H1 (cell line): Measurements from ENCODE around the gene DNAL1. TPM values are rescaled to one million over a fixed set of nuclear protein-coding genes. Genes with fewer than 3 reads are reported as not detected.

Experiments used
- CTCF ChIA-PET: fragments of 300-600 bp; sonication (Branson Sonifier 250); formaldehyde crosslinking; loops from one replicate; lab custom pipeline; 2021; ENCODE audit not compliant: partially characterized antibody; lab: Charles Lee
- POLR2A ChIA-PET: fragments of 300-600 bp; sonication (Branson Sonifier 250); formaldehyde crosslinking; loops from one replicate; lab custom pipeline; 2021; ENCODE audit warnings: inconsistent platforms; ENCODE audit not compliant: partially characterized antibody; lab: Charles Lee
- DNase-seq, 2 experiments: peaks; one replicate each; pipeline versions ENCODE4 v3.0.0 to v3.0.0-alpha.2; 2010 to 2022; ENCODE audit warnings: low spot score in 2 of 2, low read depth in 1 of 2, mixed read lengths in 1 of 2
- FAIRE-seq: peaks from 2 replicates; lab custom pipeline; 2011; peaks lifted over from hg19 to GRCh38; lab: Jason Lieb, UNC
- H2AFZ ChIP-seq: 2 replicates; pipeline ENCODE4 v1.8.1; 2012; ENCODE audit warnings: low read length, inconsistent platforms
- H2AK5ac ChIP-seq: 2 replicates; pipeline ENCODE4 v1.6.1; 2013; ENCODE audit warnings: low read depth, low read length
- H2BK120ac ChIP-seq: replicated peaks from 2 replicates; pipeline ENCODE3; 2013; ENCODE audit warnings: low read depth, low read length, inconsistent platforms
- H2BK12ac ChIP-seq: 2 replicates; pipeline ENCODE4 v1.6.1; 2013; ENCODE audit warnings: low read depth, low read length
- H2BK15ac ChIP-seq: 2 replicates; pipeline ENCODE4 v1.6.1; 2013; ENCODE audit warnings: low read length
- H2BK20ac ChIP-seq: 2 replicates; pipeline ENCODE4 v1.6.1; 2013; ENCODE audit warnings: low read length
- H2BK5ac ChIP-seq: 2 replicates; pipeline ENCODE4 v1.6.1; 2013; ENCODE audit warnings: low read depth, low read length
- H3K14ac ChIP-seq: 2 replicates; pipeline ENCODE4 v1.6.1; 2013; ENCODE audit warnings: inconsistent platforms; ENCODE audit not compliant: insufficient read length
- H3K18ac ChIP-seq: 2 replicates; pipeline ENCODE4 v1.6.1; 2013; ENCODE audit warnings: low read length; ENCODE audit errors: extremely low read depth
- H3K23ac ChIP-seq: 2 replicates; pipeline ENCODE4 v1.6.1; 2013; ENCODE audit warnings: inconsistent platforms; ENCODE audit not compliant: insufficient read length
- H3K23me2 ChIP-seq: 2 replicates; pipeline ENCODE4 v1.6.1; 2013; ENCODE audit warnings: low read depth, low read length
- H3K27ac ChIP-seq: 2 replicates; pipeline ENCODE4 v1.6.1; 2011; ENCODE audit warnings: low read depth, low read length, inconsistent platforms
- H3K27me3 ChIP-seq, 4 experiments: replicated peaks in 1 of 4; 1 replicate in 1 of 4; 2 replicates in 3 of 4; pipeline versions ENCODE4 v1.6.1 to v1.8.1; 2011 to 2013; ENCODE audit warnings: low read length in 3 of 4, mild to moderate bottlenecking in 3 of 4, inconsistent platforms in 2 of 4, mixed read lengths in 2 of 4, moderate library complexity in 1 of 4; ENCODE audit not compliant: control insufficient read depth in 3 of 4, insufficient read depth in 3 of 4; ENCODE audit errors: extremely low read depth in 1 of 4
- H3K36me3 ChIP-seq, 4 experiments: 2 replicates each; pipeline versions ENCODE4 v1.6.1 to v1.8.1; 2011 to 2013; ENCODE audit warnings: mild to moderate bottlenecking in 4 of 4, low read length in 3 of 4, moderate library complexity in 2 of 4, control low read depth in 1 of 4, inconsistent platforms in 1 of 4; ENCODE audit not compliant: insufficient read depth in 4 of 4, control insufficient read depth in 2 of 4
- H3K4ac ChIP-seq: replicated peaks from 2 replicates; pipeline ENCODE3; 2013; ENCODE audit warnings: low read length, low read depth, mixed read lengths, inconsistent platforms; ENCODE audit not compliant: insufficient read length
- H3K4me1 ChIP-seq, 4 experiments: replicated peaks in 1 of 4; 1 replicate in 1 of 4; 2 replicates in 3 of 4; pipeline versions ENCODE4 v1.6.1 to v1.8.1; 2011 to 2013; ENCODE audit warnings: low read length in 3 of 4, inconsistent platforms in 2 of 4, mixed read lengths in 1 of 4; ENCODE audit not compliant: insufficient read depth in 4 of 4, control insufficient read depth in 3 of 4
- H3K4me2 ChIP-seq, 2 experiments: 2 replicates each; pipeline versions ENCODE4 v1.6.1 to v1.8.1; 2011 to 2013; ENCODE audit warnings: low read depth in 2 of 2, low read length in 2 of 2, control low read depth in 1 of 2, inconsistent platforms in 1 of 2, mild to moderate bottlenecking in 1 of 2; ENCODE audit not compliant: insufficient read depth in 1 of 2
- H3K4me3 ChIP-seq, 4 experiments: fragments of 200-600, 300-600 bp in 1 of 4; sonication (generic), shearing (Covaris generic), sonication (Bioruptor Twin) in 1 of 4; 2 replicates each; pipeline versions ENCODE4 v1.5.1 to v1.8.1; 2011 to 2016; ENCODE audit warnings: low read length in 4 of 4, low read depth in 3 of 4, control low read depth in 2 of 4, inconsistent platforms in 2 of 4, mild to moderate bottlenecking in 2 of 4, mixed read lengths in 1 of 4, moderate library complexity in 1 of 4; ENCODE audit not compliant: insufficient read depth in 2 of 4; ENCODE audit errors: extremely low read depth in 1 of 4
- H3K56ac ChIP-seq: replicated peaks from 2 replicates; pipeline ENCODE3; 2013; ENCODE audit warnings: low read depth, mild to moderate bottlenecking, mixed read lengths, low read length, inconsistent platforms; ENCODE audit not compliant: insufficient read length
- H3K79me1 ChIP-seq: 2 replicates; pipeline ENCODE4 v1.6.1; 2013; ENCODE audit warnings: low read depth, low read length, control low read depth
- H3K79me2 ChIP-seq, 2 experiments: 2 replicates each; pipeline versions ENCODE4 v1.6.1 to v1.8.1; 2012 to 2013; ENCODE audit warnings: low read length in 2 of 2, mild to moderate bottlenecking in 2 of 2, inconsistent platforms in 1 of 2; ENCODE audit not compliant: insufficient read depth in 2 of 2, control insufficient read depth in 1 of 2
- H3K9ac ChIP-seq, 4 experiments: replicated peaks in 1 of 4; 1 replicate in 1 of 4; 2 replicates in 3 of 4; pipeline versions ENCODE4 v1.6.1 to v1.8.1; 2011 to 2013; ENCODE audit warnings: low read depth in 3 of 4, low read length in 3 of 4, control low read depth in 2 of 4, mild to moderate bottlenecking in 2 of 4, moderate library complexity in 2 of 4, inconsistent platforms in 1 of 4; ENCODE audit errors: extremely low read depth in 1 of 4
- H3K9me3 ChIP-seq, 2 experiments: 2 replicates each; pipeline versions ENCODE4 v1.6.1 to v1.8.1; 2012 to 2013; ENCODE audit warnings: mild to moderate bottlenecking in 2 of 2, moderate library complexity in 2 of 2, control low read depth in 1 of 2, inconsistent platforms in 1 of 2, low read depth in 1 of 2, low read length in 1 of 2, mixed read lengths in 1 of 2; ENCODE audit not compliant: insufficient read depth in 2 of 2
- H4K20me1 ChIP-seq, 2 experiments: replicated peaks in 1 of 2; 2 replicates each; pipeline versions ENCODE3 to v1.8.1; 2011 to 2013; ENCODE audit warnings: inconsistent platforms in 2 of 2, low read length in 2 of 2, mild to moderate bottlenecking in 1 of 2; ENCODE audit not compliant: insufficient read depth in 2 of 2, control insufficient read depth in 1 of 2
- H4K5ac ChIP-seq: 2 replicates; pipeline ENCODE4 v1.6.1; 2013; ENCODE audit warnings: low read length, low read depth, mixed read lengths, inconsistent platforms; ENCODE audit not compliant: insufficient read length
- H4K8ac ChIP-seq: 2 replicates; pipeline ENCODE4 v1.8.0; 2013; ENCODE audit warnings: mild to moderate bottlenecking, moderate library complexity, low read length, inconsistent platforms; ENCODE audit not compliant: insufficient read depth; ENCODE audit errors: extremely low read depth
- H4K91ac ChIP-seq: replicated peaks from 2 replicates; pipeline ENCODE3; 2013; ENCODE audit warnings: low read length, mixed read lengths, inconsistent platforms; ENCODE audit not compliant: insufficient read length
- CBX8 ChIP-seq: fragments of 300-800, 300-1000 bp; sonication (generic); IDR thresholded peaks from 2 replicates; pipeline ENCODE4 v1.7.1; 2016; ENCODE audit warnings: low read depth, low read length, borderline replicate concordance
- EGR1 ChIP-seq: IDR thresholded peaks from 2 replicates; pipeline ENCODE4 v1.6.1; 2011; ENCODE audit warnings: low read depth, low read length, borderline replicate concordance
- FOSL1 ChIP-seq: IDR thresholded peaks from 2 replicates; pipeline ENCODE4 v1.6.1; 2011; ENCODE audit warnings: mild to moderate bottlenecking, low read depth, low read length, moderate library complexity; ENCODE audit not compliant: insufficient read depth
- JUN ChIP-seq: IDR thresholded peaks from 2 replicates; pipeline ENCODE4 v1.6.1; 2011; ENCODE audit warnings: low read depth, mild to moderate bottlenecking, improper control_type of control experiment, low read length
- KDM1A ChIP-seq: fragments of 200-600, 300-600 bp; sonication (generic); IDR thresholded peaks from 2 replicates; pipeline ENCODE4 v1.7.1; 2016; ENCODE audit warnings: mild to moderate bottlenecking, low read length, borderline replicate concordance
- PHF8 ChIP-seq: fragments of 200-600 bp; sonication (generic); conservative IDR thresholded peaks from 2 replicates; pipeline ENCODE4 v1.7.1; 2012; ENCODE audit warnings: low read depth, mild to moderate bottlenecking, inconsistent platforms, low read length, moderate library complexity
- RNF2 ChIP-seq: fragments of 200-900, 300-1000 bp; sonication (generic); IDR thresholded peaks from 2 replicates; pipeline ENCODE4 v1.7.1; 2016; ENCODE audit warnings: borderline replicate concordance, low read depth, mild to moderate bottlenecking, antibody characterized with exemption, low read length; ENCODE audit not compliant: poor library complexity, severe bottlenecking; ENCODE audit errors: missing control alignments
- SIN3A ChIP-seq, 2 experiments: IDR thresholded peaks in 1 of 2; conservative IDR thresholded peaks in 1 of 2; 2 replicates each; pipeline ENCODE4 v1.6.1; 2011 to 2012; ENCODE audit warnings: low read length in 2 of 2, improper control_type of control experiment in 1 of 2, low read depth in 1 of 2, mild to moderate bottlenecking in 1 of 2
- SP2 ChIP-seq: IDR thresholded peaks from 2 replicates; pipeline ENCODE4 v1.6.1; 2012; ENCODE audit warnings: mild to moderate bottlenecking, low read length, inconsistent platforms
- YY1 ChIP-seq: IDR thresholded peaks from 2 replicates; pipeline ENCODE4 v1.6.1; 2011; ENCODE audit warnings: low read depth, mild to moderate bottlenecking, low read length
- WGBS, 2 experiments: shearing (Covaris generic) in 1 of 2; methylation state at CpG; one replicate each; pipeline versions ENCODE4 v1.1.6 to v1.1.7; 2013 to 2015; ENCODE audit warnings: low lambda C conversion rate in 2 of 2, mixed read lengths in 2 of 2, inconsistent platforms in 1 of 2, low coverage in 1 of 2, missing lambda C conversion rate in 1 of 2; ENCODE audit not compliant: insufficient replicate concordance in 2 of 2, insufficient coverage in 1 of 2, insufficient read length in 1 of 2; ENCODE audit errors: extremely low coverage in 1 of 2, missing lambda C conversion rate in 1 of 2; 5-methylcytosine and 5-hydroxymethylcytosine counted together
- polyA plus RNA-seq, 7 experiments: library from polyadenylated mRNA; depleted of rRNA in 3 of 7; stranded (reverse) in 5 of 7; unstranded in 2 of 7; fragments of >200 nt in 5 of 7; fragments of 200-250 nt in 2 of 7; gene quantifications; 1 replicate in 5 of 7; 2 replicates in 1 of 7; 4 replicates in 1 of 7; pipeline versions ENCODE4 v1.2.1 to v1.2.3, GENCODE V29; 2011 to 2013; ENCODE audit warnings: missing spikeins in 2 of 7, mixed read lengths in 2 of 7
- total RNA-seq: library from RNA; stranded (reverse); fragmentation: NEBNext Ultra II Directional; extraction: Animal tissue kit (Norgen Biotek cat#: 25700); gene quantifications from 2 replicates; pipeline ENCODE4 v1.2.1, GENCODE V29; 2021
- TF ChIP-seq, protein P1 (sequence below), 3 experiments: IDR thresholded peaks; 1 replicate in 2 of 3; 2 replicates in 1 of 3; pipeline versions ENCODE4 v1.5.1 to v1.6.1; 2011; ENCODE audit warnings: low read length in 3 of 3, mild to moderate bottlenecking in 3 of 3, inconsistent platforms in 2 of 3, low read depth in 1 of 3, moderate library complexity in 1 of 3; ENCODE audit not compliant: insufficient read depth in 1 of 3; ENCODE audit errors: control extremely low read depth in 1 of 3

The DNAL1 gene
- total and polyA plus RNA-seq, 2 of the 8 experiments (the other 6 are each of a cell fraction or from before 2014, with no cell fraction given), result 2.8 to 16.8 TPM

DNA sequence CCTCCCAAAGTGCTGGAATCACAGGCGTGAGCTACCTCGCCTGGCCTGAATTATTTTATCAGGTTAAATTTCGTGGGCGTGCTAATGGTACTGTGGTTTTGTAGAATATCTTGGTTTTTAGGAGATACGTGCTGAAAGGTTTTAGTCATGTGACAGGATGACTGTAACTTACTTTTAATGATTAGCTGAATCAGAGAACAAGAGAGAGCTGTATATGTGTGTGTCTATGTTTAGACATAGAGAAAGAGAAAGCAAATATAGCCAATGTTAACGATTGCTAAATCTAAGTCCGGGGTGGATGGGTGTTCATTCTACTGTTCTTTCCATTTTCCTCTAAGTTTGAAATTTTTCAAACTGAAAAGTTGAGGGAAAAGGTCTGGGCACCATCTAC, 78.6 kb downstream of the DNAL1 start:
- Histone ChIP-seq H4K8ac (no peak overlapping the region), H2AFZ (no peak overlapping the region), H3K79me2 (no peaks in the 10 kb centered on the region), H3K27me3 (no peaks in the 10 kb centered on the region), H3K27ac (no peak overlapping the region), H3K23me2 (peaks cover 5% of the 10 kb centered on the region), H4K91ac (no peak overlapping the region), H3K23ac (no peak overlapping the region), H3K9me3 (no peaks in the 10 kb centered on the region), H2BK12ac (no peak overlapping the region), H2BK15ac (no peak overlapping the region), H2AK5ac (no peak overlapping the region), H3K79me1 (no peaks in the 10 kb centered on the region), H2BK5ac (no peak overlapping the region), H3K4me2 (no peak overlapping the region), H4K5ac (no peak overlapping the region), H3K18ac (no peak overlapping the region), H3K36me3 (peaks cover 0 to 6% (median 0%) of the 10 kb centered on the region in 4 experiments; a peak in 2 of 8 replicates), H3K4me3 (no peak overlapping the region), H3K4ac (no peak overlapping the region), H4K20me1 (peaks cover 0 to 2% of the 10 kb centered on the region in 2 experiments), H2BK20ac (no peak overlapping the region), H2BK120ac (no peak overlapping the region), H3K4me1 (peaks cover 8 to 21% (median 19%) of the 10 kb centered on the region in 4 experiments), H3K9ac (no peak overlapping the region), H3K14ac (no peak overlapping the region), H3K56ac (no peak overlapping the region)
- DNase-seq, result no peak
- CTCF ChIA-PET, result interaction anchor here (0.6 to 13.7 kb wide), 8 partner anchors 11 to 250 kb away, joined by 3 to 179 read pairs (median 5); partner anchors contain the start of gene ACOT2
- TF ChIP-seq, protein P1, sequence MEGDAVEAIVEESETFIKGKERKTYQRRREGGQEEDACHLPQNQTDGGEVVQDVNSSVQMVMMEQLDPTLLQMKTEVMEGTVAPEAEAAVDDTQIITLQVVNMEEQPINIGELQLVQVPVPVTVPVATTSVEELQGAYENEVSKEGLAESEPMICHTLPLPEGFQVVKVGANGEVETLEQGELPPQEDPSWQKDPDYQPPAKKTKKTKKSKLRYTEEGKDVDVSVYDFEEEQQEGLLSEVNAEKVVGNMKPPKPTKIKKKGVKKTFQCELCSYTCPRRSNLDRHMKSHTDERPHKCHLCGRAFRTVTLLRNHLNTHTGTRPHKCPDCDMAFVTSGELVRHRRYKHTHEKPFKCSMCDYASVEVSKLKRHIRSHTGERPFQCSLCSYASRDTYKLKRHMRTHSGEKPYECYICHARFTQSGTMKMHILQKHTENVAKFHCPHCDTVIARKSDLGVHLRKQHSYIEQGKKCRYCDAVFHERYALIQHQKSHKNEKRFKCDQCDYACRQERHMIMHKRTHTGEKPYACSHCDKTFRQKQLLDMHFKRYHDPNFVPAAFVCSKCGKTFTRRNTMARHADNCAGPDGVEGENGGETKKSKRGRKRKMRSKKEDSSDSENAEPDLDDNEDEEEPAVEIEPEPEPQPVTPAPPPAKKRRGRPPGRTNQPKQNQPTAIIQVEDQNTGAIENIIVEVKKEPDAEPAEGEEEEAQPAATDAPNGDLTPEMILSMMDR (IDR thresholded peaks at IDR 0.05; ENCODE audit: control extremely low read depth in 1 of 3, insufficient read depth in 1 of 3, low read depth in 1 of 3, low read length in 3 of 3), result no peak
- no peak for TF ChIP-seq EGR1
- TF ChIP-seq SP2, result no peak
- TF ChIP-seq JUN, result no peak
- no peak for TF ChIP-seq FOSL1
- no peak for TF ChIP-seq KDM1A
- TF ChIP-seq YY1, result no peak
- no peak for TF ChIP-seq PHF8
- TF ChIP-seq SIN3A (conservative IDR thresholded peaks at IDR 0.05 in 1 of 2, IDR thresholded peaks at IDR 0.05 in 1 of 2; ENCODE audit: low read depth in 1 of 2, low read length in 2 of 2), result no peak
- TF ChIP-seq RNF2, result no peak
- TF ChIP-seq CBX8, result no peak
- POLR2A ChIA-PET, result interaction anchor here (1.4 to 3.4 kb wide), 2 partner anchors 10 to 128 kb away, joined by 4 to 15 read pairs; partner anchors contain the start of gene PNMA1
- no peak for FAIRE-seq
- WGBS, 2 experiments, result 90% methylated on average over 7 of the region's 7 CpGs; no CpG with 5 or more reads in 1 of the 2 experiments
